Femur (tissue), 1 donor: ENCODE results near the gene GRWD1.
"Not testable (repeated sequence)": the region's sequence is repeated elsewhere in the genome, so short reads cannot be mapped to it uniquely, and the experiment has no call there.

Experiments used
- DNase-seq: peaks from one replicate; pipeline ENCODE4 v3.0.0-alpha.2; 2017

GRWD1 gene

GRCh38 chr19:48480558-48481500, 35.0 kb downstream of the GRWD1 start:
- peak; percentile 66 for DNase-seq

GRCh38 chr19:48481846-48482639, 36.3 kb downstream of the GRWD1 start:
- DNase-seq: peak; percentile 17

- no peak for DNase-seq
Observed at GRCh38 chr19:48483301-48483700, 37.5 kb downstream of the GRWD1 start.

GRCh38 chr19:48484247-48484893, 38.6 kb downstream of the GRWD1 start:
- DNase-seq: no peak

- no peak for DNase-seq
Observed at GRCh38 chr19:48484931-48485612, 39.3 kb downstream of the GRWD1 start.

- not testable (repeated sequence) for DNase-seq
Observed at GRCh38 chr19:48486706-48487105, 40.9 kb downstream of the GRWD1 start.

- DNase-seq: no peak
Observed at GRCh38 chr19:48487544-48487943, 41.8 kb downstream of the GRWD1 start.

GRCh38 chr19:48487948-48488347, 42.2 kb downstream of the GRWD1 start:
- DNase-seq: no peak

- not testable (repeated sequence) for DNase-seq
Observed at GRCh38 chr19:48488478-48488877, 42.7 kb downstream of the GRWD1 start.

- peak; percentile 74 for DNase-seq
Observed at GRCh38 chr19:48489608-48490216, 43.9 kb downstream of the GRWD1 start.

GRCh38 chr19:48490981-48491792, 45.4 kb downstream of the GRWD1 start:
- no peak for DNase-seq

- DNase-seq: no peak
Observed at GRCh38 chr19:48491793-48492123, 46.0 kb downstream of the GRWD1 start.

GRCh38 chr19:48492925-48493717, 47.3 kb downstream of the GRWD1 start:
- DNase-seq: peak; percentile 95

GRCh38 chr19:48493718-48494401, 48.1 kb downstream of the GRWD1 start:
- DNase-seq: no peak

GRCh38 chr19:48495396-48495795, 49.6 kb downstream of the GRWD1 start:
- DNase-seq: no peak

GRCh38 chr19:48496959-48497727, 51.4 kb downstream of the GRWD1 start:
- DNase-seq: no peak

GRCh38 chr19:48497728-48498594, 52.2 kb downstream of the GRWD1 start:
- DNase-seq: no peak
